Common myeloid progenitor, CD34-positive (primary cell): ENCODE data around the gene AATK.

Experiments used
- CTCF ChIA-PET: fragments of 350-600 bp; sonication (Branson Sonifier 250); formaldehyde crosslinking; loops from one replicate; lab custom pipeline; 2021; ENCODE audit warnings: antibody characterized with exemption; lab: Charles Lee
- POLR2A ChIA-PET: fragments of 350-600 bp; sonication (Branson Sonifier 250); formaldehyde crosslinking; loops from one replicate; lab custom pipeline; 2021; ENCODE audit warnings: antibody characterized with exemption; lab: Charles Lee
- DNase-seq, 3 donors: peaks; one replicate each; pipeline versions ENCODE4 v3.0.0 to v3.0.0-alpha.2; 2013
- H3K27ac ChIP-seq, 2 experiments: 1 replicate in 1 of 2; 2 replicates in 1 of 2; pipeline ENCODE4 v1.7.0; 2013; ENCODE audit warnings: inconsistent platforms in 2 of 2, low read length in 2 of 2, mild to moderate bottlenecking in 2 of 2, low read depth in 1 of 2, moderate library complexity in 1 of 2; ENCODE audit not compliant: severe bottlenecking in 2 of 2, insufficient read depth in 1 of 2, poor library complexity in 1 of 2
- H3K27me3 ChIP-seq, 5 experiments: replicated peaks in 2 of 5; 1 replicate in 3 of 5; 2 replicates in 2 of 5; pipeline versions ENCODE4 v1.6.1 to v1.7.0; 2013; ENCODE audit warnings: low read length in 4 of 5, mild to moderate bottlenecking in 2 of 5, moderate library complexity in 2 of 5, inconsistent platforms in 1 of 5; ENCODE audit not compliant: insufficient read depth in 5 of 5, control insufficient read depth in 4 of 5
- H3K36me3 ChIP-seq, 4 experiments: 1 replicate in 2 of 4; 2 replicates in 2 of 4; pipeline versions ENCODE4 v1.6.1 to v1.7.0; 2013; ENCODE audit warnings: low read length in 3 of 4, control low read depth in 1 of 4, mild to moderate bottlenecking in 1 of 4; ENCODE audit not compliant: control insufficient read depth in 4 of 4, insufficient read depth in 4 of 4
- H3K4me1 ChIP-seq, 4 experiments: 1 replicate in 3 of 4; 2 replicates in 1 of 4; pipeline versions ENCODE4 v1.6.1 to v1.7.1; 2013; ENCODE audit warnings: low read length in 3 of 4, mild to moderate bottlenecking in 3 of 4, control low read depth in 1 of 4, inconsistent platforms in 1 of 4, moderate library complexity in 1 of 4; ENCODE audit not compliant: control insufficient read depth in 4 of 4, insufficient read depth in 4 of 4; ENCODE audit errors: control extremely low read depth in 1 of 4
- H3K4me3 ChIP-seq, 7 experiments: 1 replicate in 4 of 7; 2 replicates in 3 of 7; pipeline versions ENCODE4 v1.5.1 to v1.7.0; 2013; ENCODE audit warnings: mild to moderate bottlenecking in 7 of 7, low read length in 6 of 7, moderate library complexity in 6 of 7, inconsistent platforms in 2 of 7, low read depth in 2 of 7, control low read depth in 1 of 7; ENCODE audit not compliant: insufficient read depth in 4 of 7, control insufficient read depth in 1 of 7; ENCODE audit errors: extremely low read depth in 1 of 7
- H3K9me3 ChIP-seq, 5 experiments: 1 replicate in 4 of 5; 2 replicates in 1 of 5; pipeline versions ENCODE4 v1.6.1 to v1.7.1; 2013; ENCODE audit warnings: low read length in 4 of 5, mild to moderate bottlenecking in 2 of 5, inconsistent platforms in 1 of 5, low read depth in 1 of 5, moderate library complexity in 1 of 5; ENCODE audit not compliant: control insufficient read depth in 4 of 5, insufficient read depth in 2 of 5; ENCODE audit errors: control extremely low read depth in 1 of 5
- WGBS: methylation state at CpG from one replicate; pipeline ENCODE4 v1.1.5; 2013; ENCODE audit not compliant: insufficient coverage; 5-methylcytosine and 5-hydroxymethylcytosine counted together

AATK gene

DNA sequence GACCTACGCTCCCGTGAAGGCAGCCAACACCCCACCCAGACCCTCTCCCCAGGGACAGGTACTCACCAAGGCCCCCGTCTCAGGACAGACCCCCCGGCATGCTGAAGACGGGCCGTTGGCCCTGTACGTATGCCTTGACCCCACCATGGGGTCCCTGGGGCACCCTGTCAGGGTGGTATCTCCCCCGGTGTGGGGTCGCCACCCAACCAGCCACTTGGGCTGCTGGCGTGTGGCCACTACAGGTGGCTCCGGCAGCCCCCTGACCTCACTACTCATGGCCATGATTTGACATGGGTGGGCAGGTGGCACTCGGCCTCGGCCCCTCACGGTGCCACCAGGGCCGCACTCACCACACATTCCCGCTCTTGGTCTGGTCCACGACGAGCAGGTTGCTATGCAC lies 41.6 kb downstream of the AATK start:
- POLR2A ChIA-PET: no interaction called here
- H3K4me1 ChIP-seq: peaks cover 0 to 2% (median under 1%) of the 10 kb centered on the region in 4 experiments
- no peak for DNase-seq
- no peak overlapping the region for H3K27ac ChIP-seq
- H3K4me3 ChIP-seq: no peak overlapping the region
- CTCF ChIA-PET: no interaction called here
- no peaks in the 10 kb centered on the region for H3K27me3 ChIP-seq
- no peaks in the 10 kb centered on the region for H3K36me3 ChIP-seq
- WGBS: 99% methylated on average over 17 of the region's 18 CpGs
- no peaks in the 10 kb centered on the region for H3K9me3 ChIP-seq

DNA sequence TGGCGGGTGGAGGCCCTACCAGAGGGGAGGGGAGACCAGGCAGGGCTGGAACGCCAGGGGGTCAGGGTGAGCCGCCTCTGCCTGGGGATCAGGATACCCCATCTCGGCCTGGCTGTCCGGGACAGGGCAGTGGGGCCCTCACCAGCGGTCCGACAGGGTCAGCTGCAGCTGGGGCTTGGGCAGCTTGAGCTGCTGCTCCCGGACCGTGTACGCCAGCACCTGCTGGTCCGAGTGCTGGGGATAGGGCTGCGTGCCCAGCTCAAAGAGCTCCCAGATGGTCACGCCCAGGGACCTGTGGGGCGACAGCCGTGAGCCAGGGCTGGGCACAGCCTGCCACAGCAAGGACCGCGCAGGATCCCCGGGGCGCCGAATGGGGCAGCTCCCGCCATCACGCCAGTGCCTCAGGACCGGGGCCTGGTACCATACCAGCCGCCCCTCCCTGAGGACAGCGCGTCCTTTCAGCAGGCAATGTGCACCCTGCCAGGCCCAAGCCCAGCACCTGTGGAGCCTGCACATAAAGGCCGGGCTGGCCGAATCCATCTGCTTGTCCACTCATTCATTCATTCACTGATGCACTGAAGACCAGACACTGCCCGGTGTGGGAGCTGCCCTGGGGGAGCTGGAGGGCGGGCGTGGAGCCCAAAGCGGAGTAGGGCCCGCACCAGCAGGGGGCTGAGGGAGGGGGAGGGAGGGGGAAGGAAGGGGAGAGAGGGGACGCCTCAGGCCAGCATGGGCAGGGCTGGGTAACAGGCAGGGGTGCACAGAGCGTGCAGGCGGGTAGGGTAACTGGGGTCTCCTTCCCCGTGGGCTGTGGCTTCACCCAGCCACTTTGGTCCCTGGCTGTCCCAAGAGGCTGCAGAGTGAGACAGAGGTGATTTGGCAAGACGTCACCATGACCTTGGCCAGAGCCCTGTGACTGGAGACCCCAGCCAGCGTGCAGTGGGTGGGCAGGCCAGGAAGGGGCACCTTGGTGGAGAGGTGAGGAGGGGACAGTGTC lies 42.7 kb downstream of the AATK start:
- Histone ChIP-seq H3K4me3 (no peak overlapping the region), H3K9me3 (no peaks in the 10 kb centered on the region), H3K27me3 (no peaks in the 10 kb centered on the region), H3K27ac (no peak overlapping the region), H3K4me1 (peaks cover 0 to 12% (median 9%) of the 10 kb centered on the region in 4 experiments), H3K36me3 (no peaks in the 10 kb centered on the region)
- DNase-seq: no peak
- WGBS: 98% methylated on average over 31 of the region's 39 CpGs
- POLR2A ChIA-PET: no interaction called here
- CTCF ChIA-PET: no interaction called here

DNA sequence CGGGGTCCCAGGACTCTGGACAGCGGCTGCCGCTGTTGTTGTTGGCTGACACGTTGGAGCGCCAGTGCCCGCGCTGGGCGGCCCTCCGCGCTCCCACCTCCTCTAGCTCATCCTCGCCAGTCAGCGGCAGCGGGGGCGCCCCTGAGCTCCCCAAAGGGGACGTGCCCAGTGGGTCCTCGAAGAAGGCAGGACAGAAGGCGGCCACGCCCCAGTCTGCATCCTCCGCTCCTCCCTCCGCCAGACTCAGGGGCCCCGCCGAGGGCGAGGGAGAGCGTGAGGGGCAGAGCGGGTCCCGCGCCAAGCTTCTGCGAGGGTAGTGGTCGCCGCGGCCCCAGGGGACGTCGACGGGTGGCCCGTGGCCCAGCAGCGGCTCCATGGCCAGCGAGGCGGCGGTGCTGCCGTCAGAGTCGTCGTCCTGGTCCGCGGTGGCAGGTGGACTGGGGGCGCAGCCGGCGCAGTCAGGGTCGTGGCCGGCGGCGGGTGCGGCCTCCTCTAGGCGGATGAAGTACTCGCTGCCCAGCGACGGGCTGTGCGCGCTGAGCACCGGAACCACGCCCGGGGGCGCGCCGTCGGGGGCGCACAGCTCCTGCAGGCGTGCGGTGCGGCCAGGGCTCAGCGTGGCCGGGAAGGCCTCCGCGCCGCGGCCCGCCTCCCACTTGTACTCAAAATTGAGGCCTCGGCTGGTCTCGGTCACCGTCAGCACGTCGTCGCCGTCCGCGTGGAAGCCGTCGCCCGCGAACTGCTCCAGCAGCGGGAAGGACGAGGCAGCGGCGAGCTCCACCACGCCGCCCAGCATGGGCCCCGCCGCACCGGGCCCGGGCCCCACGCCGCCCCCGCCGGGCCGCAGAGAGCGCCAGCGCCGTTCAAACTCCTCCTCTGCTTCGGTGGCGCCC lies 43.9 kb downstream of the AATK start:
- DNase-seq: no peak
- H3K9me3 ChIP-seq: no peaks in the 10 kb centered on the region
- ChIA-PET POLR2A (no interaction called here), CTCF (interaction anchor here (1.0 kb wide), 1 partner anchor 21 kb away, joined by 3 read pairs; no protein-coding TSS in a partner anchor)
- 95% methylated on average over 105 of the region's 109 CpGs for WGBS
- H3K4me3 ChIP-seq: no peak overlapping the region
- no peaks in the 10 kb centered on the region for H3K27me3 ChIP-seq
- no peaks in the 10 kb centered on the region for H3K36me3 ChIP-seq
- no peak overlapping the region for H3K27ac ChIP-seq
- H3K4me1 ChIP-seq: peaks cover 0 to 16% (median 9%) of the 10 kb centered on the region in 4 experiments

DNA sequence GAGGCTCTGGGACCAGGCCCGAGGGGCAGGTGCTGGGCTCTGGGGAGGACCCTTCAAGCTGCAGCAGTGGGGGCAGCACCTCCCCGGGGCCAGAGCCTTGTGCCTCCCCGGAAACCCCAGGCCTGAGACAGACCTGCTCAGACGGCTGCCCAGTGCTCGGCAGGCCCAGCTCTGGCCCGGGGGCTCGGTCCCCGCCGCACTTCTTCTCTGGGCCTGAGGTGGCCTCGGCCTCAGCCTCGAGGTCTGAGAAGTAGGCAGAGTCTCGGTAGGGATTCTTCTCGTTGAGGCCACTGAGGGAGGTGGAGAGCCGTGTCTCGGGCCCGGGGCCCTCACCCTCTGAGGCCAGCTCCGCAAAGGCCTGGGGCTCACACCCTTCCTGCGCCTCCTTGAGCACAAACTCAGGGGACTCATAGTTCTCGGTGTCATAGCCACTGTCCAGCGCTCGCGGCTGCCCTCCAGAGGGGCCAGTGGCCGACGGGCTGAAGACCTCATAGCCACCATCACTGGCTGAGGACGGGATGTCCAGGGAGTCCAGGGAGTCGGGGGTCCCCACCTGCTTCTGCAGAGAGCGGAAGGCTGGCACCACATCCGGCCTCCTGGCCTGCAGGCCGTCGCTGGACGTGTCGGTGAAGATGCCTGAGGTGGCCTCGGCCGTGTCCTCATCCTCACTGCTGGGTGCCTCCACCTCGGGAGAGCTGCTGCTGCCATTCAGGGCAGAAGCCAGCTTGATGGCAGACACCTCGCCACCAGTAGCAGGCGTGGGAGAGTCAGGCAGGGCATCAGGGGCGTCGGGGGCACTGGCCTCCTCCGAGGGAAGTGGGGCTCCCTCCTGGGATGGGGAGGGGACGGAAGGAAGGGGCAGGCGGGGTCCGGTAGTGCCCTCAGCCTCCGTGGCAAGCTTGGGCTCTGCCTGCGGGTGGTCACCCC lies 45.1 kb downstream of the AATK start:
- ChIA-PET POLR2A (no interaction called here), CTCF (interaction anchor here (0.8 to 1.0 kb wide), 2 partner anchors 21 to 22 kb away, joined by 3 read pairs; no protein-coding TSS in a partner anchor)
- WGBS: 92% methylated on average over 43 of the region's 45 CpGs
- Histone ChIP-seq H3K4me3 (no peak overlapping the region), H3K36me3 (no peaks in the 10 kb centered on the region), H3K4me1 (peaks cover 0 to 16% (median 9%) of the 10 kb centered on the region in 4 experiments), H3K27ac (no peak overlapping the region), H3K9me3 (no peaks in the 10 kb centered on the region), H3K27me3 (no peaks in the 10 kb centered on the region)
- DNase-seq: no peak

DNA sequence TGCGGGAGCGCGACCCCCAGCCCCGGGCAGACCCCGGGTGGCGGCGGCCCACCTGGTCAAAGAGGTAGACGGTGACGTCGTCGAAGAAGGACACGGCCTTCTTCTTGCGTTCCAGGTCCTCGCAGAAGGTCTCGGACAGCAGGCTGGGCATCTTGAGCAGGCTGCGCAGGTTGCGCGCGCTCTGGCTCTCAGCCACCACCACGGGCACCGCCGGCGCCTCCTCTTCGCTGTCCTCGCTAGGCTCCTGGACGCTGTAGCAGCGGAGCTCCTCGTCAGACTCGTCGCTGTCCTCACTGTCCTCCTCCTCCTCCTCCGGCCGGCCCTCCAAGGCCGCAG lies 45.9 kb downstream of the AATK start:
- 95% methylated on average over 33 of the region's 33 CpGs for WGBS
- ChIA-PET CTCF (no interaction called here), POLR2A (no interaction called here)
- DNase-seq: no peak
- Histone ChIP-seq H3K9me3 (no peaks in the 10 kb centered on the region), H3K4me3 (no peak overlapping the region), H3K27me3 (no peaks in the 10 kb centered on the region), H3K4me1 (peaks cover 0 to 16% (median 9%) of the 10 kb centered on the region in 4 experiments), H3K27ac (no peak overlapping the region), H3K36me3 (no peaks in the 10 kb centered on the region)

DNA sequence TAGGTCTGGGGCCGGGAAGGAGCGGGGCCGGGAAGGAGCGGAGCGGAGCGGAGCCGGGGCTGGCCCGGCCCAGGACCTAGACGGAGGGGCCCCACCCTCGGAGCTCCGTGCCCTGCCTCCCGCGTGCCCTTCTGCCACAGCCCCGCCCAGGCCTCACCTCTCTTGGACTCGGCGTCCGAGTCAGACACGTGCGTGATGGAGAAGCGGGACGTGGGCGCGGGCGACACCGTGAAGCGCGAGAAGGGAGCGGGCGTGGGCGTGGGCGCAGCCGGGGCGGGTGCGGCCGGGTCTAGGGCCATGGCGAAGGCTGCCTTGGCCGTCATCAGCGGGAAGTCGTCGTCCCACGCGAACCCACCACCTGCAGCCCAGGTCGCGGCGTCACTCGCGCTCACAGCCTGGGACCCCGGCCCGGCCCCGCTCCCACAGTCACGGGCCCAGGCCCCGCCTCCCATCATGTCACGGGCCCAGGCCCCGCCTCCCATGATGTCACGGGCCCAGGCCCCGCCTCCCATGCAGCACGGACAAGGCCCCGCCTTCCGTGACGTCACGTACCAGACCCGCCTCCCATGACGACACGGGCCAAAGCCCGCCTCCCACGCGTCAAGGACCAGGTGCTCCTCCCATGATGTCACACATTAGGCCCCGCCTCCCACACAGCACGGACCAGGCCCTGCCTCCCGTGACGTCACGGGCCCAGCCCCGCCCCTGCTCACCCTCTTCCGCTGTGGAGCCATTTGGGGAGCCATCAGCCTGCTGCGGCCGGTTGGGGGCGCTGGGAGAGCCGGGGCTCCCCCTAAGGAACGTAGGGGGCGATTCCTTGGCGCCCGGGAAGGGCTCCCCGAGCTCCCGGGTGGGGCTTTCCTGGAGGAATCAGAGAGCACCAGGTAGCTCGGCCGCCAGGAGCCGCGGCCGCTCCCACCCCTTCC lies 46.5 kb downstream of the AATK start:
- Histone ChIP-seq H3K27ac (no peak overlapping the region), H3K36me3 (no peaks in the 10 kb centered on the region), H3K4me3 (peak overlapping the region in 4 of 7 experiments; percentile 45 to 64 (median 54)), H3K4me1 (peaks cover 0 to 16% (median 9%) of the 10 kb centered on the region in 4 experiments), H3K27me3 (no peaks in the 10 kb centered on the region), H3K9me3 (no peaks in the 10 kb centered on the region)
- POLR2A ChIA-PET: no interaction called here
- CTCF ChIA-PET: no interaction called here
- DNase-seq: peak; percentile 86 to 93 (median 88)
- WGBS: 52% methylated on average over 81 of the region's 89 CpGs
